SKM-1 (cell line): ENCODE results near the gene FASLG.
A peak's percentile ranks its signal among the peaks of the same experiment; 100 is the strongest.
"Not testable (repeated sequence)": the region's sequence is repeated elsewhere in the genome, so short reads cannot be mapped to it uniquely, and the experiment has no call there.

ENCODE experiments used
- DNase-seq: peaks from one replicate; lab custom pipeline; 2025; ENCODE audit not compliant: unreplicated experiment; lab: John Stamatoyannopoulos, UW

The FASLG gene

GRCh38 chr1:172658871-172659453 is at the start of gene FASLG:
Gene FASLG, plus strand, starts transcription at chr1:172659103. Its CDS starts 99 bp downstream, at chr1:172659202.
- DNase-seq: no peak

GRCh38 chr1:172609528-172609927 is 49.4 kb upstream of the FASLG start:
- DNase-seq: no peak

GRCh38 chr1:172612478-172612877 is 46.4 kb upstream of the FASLG start:
- no peak for DNase-seq

- DNase-seq: no peak
Observed at GRCh38 chr1:172613294-172613693, 45.6 kb upstream of the FASLG start.

GRCh38 chr1:172616195-172616594 is 42.7 kb upstream of the FASLG start:
- DNase-seq: peak; percentile 55

GRCh38 chr1:172616636-172617035 is 42.3 kb upstream of the FASLG start:
- DNase-seq: peak; percentile 75

GRCh38 chr1:172620603-172621002 is 38.3 kb upstream of the FASLG start:
- DNase-seq: not testable (repeated sequence)

- DNase-seq: peak; percentile 51
Observed at GRCh38 chr1:172622541-172622940, 36.4 kb upstream of the FASLG start.

GRCh38 chr1:172623748-172624147 is 35.2 kb upstream of the FASLG start:
- no peak for DNase-seq

- DNase-seq: no peak
Observed at GRCh38 chr1:172626845-172627244, 32.1 kb upstream of the FASLG start.

- no peak for DNase-seq
Observed at GRCh38 chr1:172627702-172628101, 31.2 kb upstream of the FASLG start.

- DNase-seq: no peak
Observed at GRCh38 chr1:172628401-172628800, 30.5 kb upstream of the FASLG start.

- no peak for DNase-seq
Observed at GRCh38 chr1:172629170-172629569, 29.7 kb upstream of the FASLG start.

GRCh38 chr1:172629638-172630037 is 29.3 kb upstream of the FASLG start:
- no peak for DNase-seq

GRCh38 chr1:172630056-172630818 is 28.7 kb upstream of the FASLG start:
- DNase-seq: no peak

GRCh38 chr1:172630868-172631267 is 28.0 kb upstream of the FASLG start:
- DNase-seq: no peak

GRCh38 chr1:172637522-172637921 is 21.4 kb upstream of the FASLG start:
- no peak for DNase-seq

- DNase-seq: no peak
Observed at GRCh38 chr1:172638249-172638648, 20.7 kb upstream of the FASLG start.

- no peak for DNase-seq
Observed at GRCh38 chr1:172638885-172639831, 19.7 kb upstream of the FASLG start.

GRCh38 chr1:172640111-172640510 is 18.8 kb upstream of the FASLG start:
- DNase-seq: no peak

GRCh38 chr1:172641492-172641891 is 17.4 kb upstream of the FASLG start:
- DNase-seq: no peak

GRCh38 chr1:172642970-172643369 is 15.9 kb upstream of the FASLG start:
- no peak for DNase-seq
